Endothelial cell of umbilical vein (primary cell): ENCODE data around the gene SNX5. TPM values are rescaled to one million over a fixed set of nuclear protein-coding genes. Genes with fewer than 3 reads are reported as not detected.

ENCODE experiments used
- BruUV-seq: library from RNA; stranded (reverse); fragments of 400-500 nt; replicated peaks from 2 replicates; lab custom pipeline; 2021; lab: Mats Ljungman, UMichigan
- CTCF ChIA-PET: fragments of 300-600, 350-600 bp; sonication (Branson Sonifier 250); formaldehyde crosslinking; loops from one replicate; lab custom pipeline; 2021; ENCODE audit warnings: antibody characterized with exemption, inconsistent platforms; lab: Charles Lee
- POLR2A ChIA-PET: fragments of 300-600, 350-600 bp; sonication (Branson Sonifier 250); formaldehyde crosslinking; loops from one replicate; lab custom pipeline; 2021; ENCODE audit warnings: antibody characterized with exemption, inconsistent platforms; lab: Charles Lee
- DNase-seq: peaks from one replicate; pipeline ENCODE4 v3.0.0-alpha.2; 2011; ENCODE audit warnings: low read depth, low spot score
- FAIRE-seq: peaks from 2 replicates; lab custom pipeline; 2011; peaks lifted over from hg19 to GRCh38; lab: Jason Lieb, UNC
- H2AFZ ChIP-seq: 2 replicates; pipeline ENCODE4 v1.6.0; 2012; ENCODE audit warnings: low read depth, low read length, control low read depth, inconsistent platforms
- H3K27ac ChIP-seq: 2 replicates; pipeline ENCODE4 v1.5.1; 2011; ENCODE audit warnings: low read depth, mild to moderate bottlenecking, control low read depth, low read length, moderate library complexity; ENCODE audit not compliant: insufficient read depth
- H3K27me3 ChIP-seq, 2 experiments: 2 replicates each; pipeline versions ENCODE4 v1.6.0 to v1.6.1; 2011; ENCODE audit warnings: low read length in 2 of 2, mixed read lengths in 1 of 2; ENCODE audit not compliant: control insufficient read depth in 2 of 2, insufficient read depth in 2 of 2
- H3K36me3 ChIP-seq, 2 experiments: 2 replicates in 1 of 2; 3 replicates in 1 of 2; pipeline ENCODE4 v1.5.1; 2011; ENCODE audit warnings: low read length in 2 of 2, mild to moderate bottlenecking in 1 of 2, moderate library complexity in 1 of 2; ENCODE audit not compliant: control insufficient read depth in 2 of 2, insufficient read depth in 2 of 2; ENCODE audit errors: extremely low read depth in 1 of 2
- H3K4me1 ChIP-seq: 3 replicates; pipeline ENCODE4 v1.5.1; 2011; ENCODE audit warnings: mild to moderate bottlenecking, low read length; ENCODE audit not compliant: control insufficient read depth, insufficient read depth; ENCODE audit errors: extremely low read depth
- H3K4me2 ChIP-seq: 2 replicates; pipeline ENCODE4 v1.6.1; 2011; ENCODE audit warnings: low read length, control low read depth, mixed read lengths; ENCODE audit not compliant: insufficient read depth
- H3K4me3 ChIP-seq, 3 experiments: fragments of 200-600 bp in 1 of 3; sonication (generic), shearing (Covaris generic) in 1 of 3; replicated peaks in 1 of 3; 2 replicates each; pipeline ENCODE4 v1.5.1; 2011 to 2016; ENCODE audit warnings: control low read depth in 3 of 3, low read length in 3 of 3, mild to moderate bottlenecking in 2 of 3, inconsistent platforms in 1 of 3, low read depth in 1 of 3, moderate library complexity in 1 of 3; ENCODE audit not compliant: insufficient read depth in 1 of 3
- H3K79me2 ChIP-seq: 2 replicates; pipeline ENCODE4 v1.6.0; 2012; ENCODE audit warnings: low read length, inconsistent platforms; ENCODE audit not compliant: control insufficient read depth, insufficient read depth
- H3K9ac ChIP-seq: replicated peaks from 2 replicates; pipeline ENCODE3; 2011; ENCODE audit warnings: low read length, control low read depth; ENCODE audit not compliant: insufficient read depth; ENCODE audit errors: extremely low read depth
- H3K9me1 ChIP-seq: replicated peaks from 3 replicates; pipeline ENCODE4 v1.6.0; 2011; ENCODE audit warnings: mild to moderate bottlenecking, low read length; ENCODE audit not compliant: control insufficient read depth, insufficient read depth; ENCODE audit errors: extremely low read depth
- H3K9me3 ChIP-seq: replicated peaks from 2 replicates; pipeline ENCODE4 v1.5.1; 2012; ENCODE audit warnings: low read length, inconsistent platforms; ENCODE audit not compliant: control insufficient read depth, insufficient read depth
- H4K20me1 ChIP-seq: replicated peaks from 2 replicates; pipeline ENCODE3; 2011; ENCODE audit warnings: mild to moderate bottlenecking, low read length; ENCODE audit not compliant: control insufficient read depth, insufficient read depth; ENCODE audit errors: extremely low read depth
- FOS ChIP-seq: IDR thresholded peaks from 2 replicates; pipeline ENCODE4 v1.6.1; 2011; ENCODE audit warnings: mild to moderate bottlenecking, low read length, moderate library complexity, borderline replicate concordance; ENCODE audit not compliant: insufficient read depth
- JUN ChIP-seq: IDR thresholded peaks from 2 replicates; pipeline ENCODE4 v1.6.1; 2011; ENCODE audit warnings: borderline replicate concordance, low read depth; ENCODE audit not compliant: insufficient read length, insufficient read depth
- MYC ChIP-seq: IDR thresholded peaks from one replicate; pipeline ENCODE4 v1.6.1; 2011; ENCODE audit warnings: mild to moderate bottlenecking, low read depth, low read length
- POLR2A ChIP-seq: IDR thresholded peaks from 2 replicates; pipeline ENCODE4 v1.6.1; 2012; ENCODE audit warnings: low read depth, mild to moderate bottlenecking, control low read depth, low read length
- dilution Hi-C: fragments of 300-500 bp; cut with MboI; formaldehyde crosslinking; loops from one replicate; pipeline ENCODE4 v1.15.0; 2019; ENCODE audit warnings: low sequenced_read_pairs; ENCODE audit not compliant: extremely low pct_ligation_motif_present
- intact Hi-C: fragments of 100-400 bp; cut with micrococcal nuclease; formaldehyde crosslinking; loops from one replicate; pipeline ENCODE4 v1.10.0; 2022
- polyA plus RNA-seq, 4 experiments: library from polyadenylated mRNA; depleted of rRNA in 3 of 4; stranded (reverse) in 3 of 4; unstranded in 1 of 4; fragments of >200 nt; gene quantifications; 2 replicates each; pipeline versions ENCODE4 v1.2.1 to v1.2.3, GENCODE V29; 2011 to 2012; ENCODE audit warnings: missing spikeins in 1 of 4
- total RNA-seq: library from RNA; stranded (reverse); gene quantifications from 2 replicates; pipeline ENCODE4 v1.2.3, GENCODE V29; 2021
- TF ChIP-seq, protein P1 (sequence below): IDR thresholded peaks from 2 replicates; pipeline ENCODE4 v1.6.1; 2011; ENCODE audit not compliant: insufficient read depth, insufficient read length
- TF ChIP-seq, protein P2 (sequence below), 2 donors: IDR thresholded peaks; 1 replicate in 1 of 2; 2 replicates in 1 of 2; pipeline ENCODE4 v1.5.1; 2011; ENCODE audit warnings: low read length in 2 of 2, mild to moderate bottlenecking in 2 of 2, moderate library complexity in 2 of 2, control low read depth in 1 of 2, inconsistent platforms in 1 of 2, low read depth in 1 of 2; ENCODE audit not compliant: insufficient read depth in 1 of 2; ENCODE audit errors: extremely low read depth in 1 of 2

Gene SNX5
- total and polyA plus RNA-seq, 2 donors (not counting 3 experiments of a cell fraction or from before 2014, with no cell fraction given): 76.2 to 121 TPM

DNA sequence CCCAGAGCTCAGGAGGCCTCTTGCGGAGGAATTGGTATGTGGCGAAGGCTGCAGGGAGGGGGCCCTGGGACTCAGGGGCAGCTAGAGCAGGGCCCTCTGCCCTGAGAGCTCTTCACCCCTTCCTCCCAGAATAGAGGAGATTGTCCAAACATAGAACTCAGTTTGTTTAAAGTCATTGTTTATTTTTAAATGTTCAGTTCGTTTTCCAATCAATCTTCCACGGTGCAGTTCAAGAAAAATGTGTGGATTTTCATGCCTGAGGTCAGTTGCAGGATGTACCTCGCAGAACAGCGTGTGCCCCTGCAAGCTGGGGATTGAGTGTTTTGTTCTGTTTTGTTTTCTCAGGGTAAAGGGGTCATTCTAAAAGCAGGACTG, 37.4 kb upstream of the SNX5 start:
- H3K36me3 ChIP-seq: no peaks in the 10 kb centered on the region
- DNase-seq: no peak
- no TSS peak for BruUV-seq
- H3K27ac ChIP-seq: no peak overlapping the region
- H3K9me3 ChIP-seq: no peaks in the 10 kb centered on the region
- no peak overlapping the region for H3K4me2 ChIP-seq
- H3K4me3 ChIP-seq: no peak overlapping the region
- intact Hi-C loops: no loop called here
- H3K79me2 ChIP-seq: no peaks in the 10 kb centered on the region
- no peak overlapping the region for H2AFZ ChIP-seq
- no peaks in the 10 kb centered on the region for H3K9me1 ChIP-seq
- no peak overlapping the region for H3K9ac ChIP-seq
- TF ChIP-seq, protein P1, sequence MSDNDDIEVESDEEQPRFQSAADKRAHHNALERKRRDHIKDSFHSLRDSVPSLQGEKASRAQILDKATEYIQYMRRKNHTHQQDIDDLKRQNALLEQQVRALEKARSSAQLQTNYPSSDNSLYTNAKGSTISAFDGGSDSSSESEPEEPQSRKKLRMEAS: no peak
- TF ChIP-seq, protein P2, sequence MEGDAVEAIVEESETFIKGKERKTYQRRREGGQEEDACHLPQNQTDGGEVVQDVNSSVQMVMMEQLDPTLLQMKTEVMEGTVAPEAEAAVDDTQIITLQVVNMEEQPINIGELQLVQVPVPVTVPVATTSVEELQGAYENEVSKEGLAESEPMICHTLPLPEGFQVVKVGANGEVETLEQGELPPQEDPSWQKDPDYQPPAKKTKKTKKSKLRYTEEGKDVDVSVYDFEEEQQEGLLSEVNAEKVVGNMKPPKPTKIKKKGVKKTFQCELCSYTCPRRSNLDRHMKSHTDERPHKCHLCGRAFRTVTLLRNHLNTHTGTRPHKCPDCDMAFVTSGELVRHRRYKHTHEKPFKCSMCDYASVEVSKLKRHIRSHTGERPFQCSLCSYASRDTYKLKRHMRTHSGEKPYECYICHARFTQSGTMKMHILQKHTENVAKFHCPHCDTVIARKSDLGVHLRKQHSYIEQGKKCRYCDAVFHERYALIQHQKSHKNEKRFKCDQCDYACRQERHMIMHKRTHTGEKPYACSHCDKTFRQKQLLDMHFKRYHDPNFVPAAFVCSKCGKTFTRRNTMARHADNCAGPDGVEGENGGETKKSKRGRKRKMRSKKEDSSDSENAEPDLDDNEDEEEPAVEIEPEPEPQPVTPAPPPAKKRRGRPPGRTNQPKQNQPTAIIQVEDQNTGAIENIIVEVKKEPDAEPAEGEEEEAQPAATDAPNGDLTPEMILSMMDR (IDR thresholded peaks at IDR 0.05; ENCODE audit: extremely low read depth in 1 of 2, insufficient read depth in 1 of 2, low read depth in 1 of 2, low read length in 2 of 2): no peak
- TF ChIP-seq FOS: no peak
- TF ChIP-seq JUN: no peak
- TF ChIP-seq MYC: no peak
- TF ChIP-seq POLR2A: no peak
- no peaks in the 10 kb centered on the region for H3K27me3 ChIP-seq
- CTCF ChIA-PET: no interaction called here
- dilution Hi-C loops: no loop called here
- POLR2A ChIA-PET: no interaction called here
- H3K4me1 ChIP-seq: no peaks in the 10 kb centered on the region
- H4K20me1 ChIP-seq: no peaks in the 10 kb centered on the region
- FAIRE-seq: no peak
